HCT116 (cell line): Measurements from ENCODE around the gene SLC10A7. TPM values are rescaled to one million over a fixed set of nuclear protein-coding genes. Genes with fewer than 3 reads are reported as not detected.
A peak's percentile ranks its signal among the peaks of the same experiment; 100 is the strongest.

ENCODE experiments used
- ATAC-seq: fragments of 200-7000 bp; cut with Tn5 transposase; 2 replicates; pipeline ENCODE4 v1.9.1; 2020; ENCODE audit warnings: mild to moderate bottlenecking, moderate library complexity
- BruUV-seq: library from RNA; stranded (reverse); fragments of 400-500 nt; replicated peaks from 2 replicates; lab custom pipeline; 2021; lab: Mats Ljungman, UMichigan
- CTCF ChIA-PET: fragments of 300-600 bp; sonication (Branson Sonifier 250); formaldehyde crosslinking; loops from one replicate; lab custom pipeline; 2021; ENCODE audit warnings: antibody characterized with exemption; lab: Charles Lee
- POLR2A ChIA-PET: fragments of 300-600, 350-600 bp; sonication (Branson Sonifier 250); formaldehyde crosslinking; loops from one replicate; lab custom pipeline; 2021; ENCODE audit warnings: antibody characterized with exemption; lab: Charles Lee
- RAD21 ChIA-PET, 2 experiments: fragments of 300-600 bp; sonication (Branson Sonifier 250); formaldehyde crosslinking; loops; one replicate each; lab custom pipeline; 2023; ENCODE audit warnings: low total read pairs in 2 of 2; ENCODE audit not compliant: uncharacterized antibody in 2 of 2, unreplicated experiment in 2 of 2, low non-redundant PET in 1 of 2; lab: Charles Lee
- DNase-seq: peaks from one replicate; pipeline ENCODE4 v3.0.0-alpha.2; 2010; ENCODE audit warnings: low read depth, low spot score
- H2AFZ ChIP-seq: fragments of 200-600 bp; shearing (Covaris generic), sonication (generic); 2 replicates; pipeline ENCODE4 v1.6.1; 2017; ENCODE audit warnings: low read depth, mixed run types, mixed read lengths, antibody characterized with exemption, low read length; ENCODE audit not compliant: poor library complexity, severe bottlenecking
- H3K27ac ChIP-seq: 2 replicates; pipeline ENCODE4 v1.5.1; 2012; ENCODE audit warnings: low read depth, low read length
- H3K27me3 ChIP-seq: fragments of 200-600 bp; sonication (generic); 2 replicates; pipeline ENCODE4 v1.6.1; 2016; ENCODE audit warnings: mixed run types, low read length, mixed read lengths; ENCODE audit not compliant: insufficient read depth
- H3K36me3 ChIP-seq, 2 experiments: fragments of 200-500 bp in 1 of 2; fragments of 200-600 bp in 1 of 2; sonication (Bioruptor generic) in 1 of 2; sonication (generic) in 1 of 2; 2 replicates each; pipeline versions ENCODE4 v1.5.1 to v1.6.1; 2014 to 2016; ENCODE audit warnings: low read length in 2 of 2, inconsistent platforms in 1 of 2, mixed read lengths in 1 of 2, mixed run types in 1 of 2; ENCODE audit not compliant: insufficient read depth in 2 of 2, control insufficient read depth in 1 of 2
- H3K4me1 ChIP-seq, 2 experiments: fragments of 200-600 bp in 1 of 2; sonication (generic) in 1 of 2; 2 replicates each; pipeline versions ENCODE4 v1.5.1 to v1.6.1; 2012 to 2017; ENCODE audit warnings: low read length in 2 of 2, inconsistent platforms in 1 of 2, mild to moderate bottlenecking in 1 of 2, mixed read lengths in 1 of 2, mixed run types in 1 of 2, moderate library complexity in 1 of 2; ENCODE audit not compliant: insufficient read depth in 2 of 2, control insufficient read depth in 1 of 2
- H3K4me2 ChIP-seq: fragments of 200-600 bp; sonication (generic); 2 replicates; pipeline ENCODE4 v1.6.1; 2017; ENCODE audit warnings: mixed run types, low read length, mixed read lengths
- H3K4me3 ChIP-seq, 2 experiments: fragments of 200-600 bp in 1 of 2; sonication (generic) in 1 of 2; replicated peaks in 1 of 2; 2 replicates each; pipeline ENCODE4 v1.5.1; 2011 to 2016; ENCODE audit warnings: low read length in 2 of 2, control low read depth in 1 of 2, low read depth in 1 of 2, mild to moderate bottlenecking in 1 of 2, mixed read lengths in 1 of 2, mixed run types in 1 of 2
- H3K79me2 ChIP-seq: fragments of 200-600 bp; sonication (generic); 2 replicates; pipeline ENCODE4 v1.6.1; 2017; ENCODE audit warnings: mild to moderate bottlenecking, mixed run types, low read length, moderate library complexity, mixed read lengths; ENCODE audit not compliant: insufficient read depth
- H3K9ac ChIP-seq: fragments of 200-600 bp; sonication (generic); 2 replicates; pipeline ENCODE4 v1.6.1; 2016; ENCODE audit warnings: low read length, mixed read lengths
- H3K9me2 ChIP-seq: fragments of 200-600 bp; sonication (generic), shearing (Covaris generic); 2 replicates; pipeline ENCODE4 v1.6.1; 2017; ENCODE audit warnings: mixed run types, mild to moderate bottlenecking, moderate library complexity; ENCODE audit not compliant: insufficient read depth
- H3K9me3 ChIP-seq, 2 experiments: fragments of 200-500 bp in 1 of 2; fragments of 200-600 bp in 1 of 2; sonication (Bioruptor generic) in 1 of 2; sonication (generic) in 1 of 2; 2 replicates each; pipeline ENCODE4 v1.6.1; 2014 to 2017; ENCODE audit warnings: low read length in 2 of 2, mixed read lengths in 2 of 2, inconsistent platforms in 1 of 2, low read depth in 1 of 2, mild to moderate bottlenecking in 1 of 2, mixed run types in 1 of 2, moderate library complexity in 1 of 2; ENCODE audit not compliant: control insufficient read depth in 1 of 2, insufficient read depth in 1 of 2
- H4K20me1 ChIP-seq: fragments of 200-600 bp; sonication (generic), shearing (Covaris generic); 2 replicates; pipeline ENCODE4 v1.6.1; 2017; ENCODE audit warnings: mixed run types, mild to moderate bottlenecking, moderate library complexity; ENCODE audit not compliant: insufficient read depth
- CEBPB ChIP-seq: IDR thresholded peaks from 2 replicates; pipeline ENCODE4 v1.6.1; 2012; ENCODE audit warnings: low read depth
- CTCF ChIP-seq, 3 experiments: fragments of 200-600 bp in 1 of 3; sonication (generic) in 1 of 3; IDR thresholded peaks in 2 of 3; conservative IDR thresholded peaks in 1 of 3; 2 replicates each; pipeline ENCODE4 v1.5.1; 2012 to 2017; ENCODE audit warnings: low read depth in 2 of 3, low read length in 2 of 3, antibody characterized with exemption in 1 of 3, borderline replicate concordance in 1 of 3, control low read depth in 1 of 3, mild to moderate bottlenecking in 1 of 3, mixed read lengths in 1 of 3, mixed run types in 1 of 3, moderate library complexity in 1 of 3; ENCODE audit not compliant: insufficient read depth in 1 of 3
- ELF1 ChIP-seq: IDR thresholded peaks from 2 replicates; pipeline ENCODE4 v1.6.1; 2012; ENCODE audit warnings: low read depth, borderline replicate concordance
- POLR2A ChIP-seq: IDR thresholded peaks from 2 replicates; pipeline ENCODE4 v1.7.0; 2011; ENCODE audit warnings: borderline replicate concordance; ENCODE audit not compliant: insufficient read depth, insufficient read length; ENCODE audit errors: extremely low read depth
- RAD21 ChIP-seq: IDR thresholded peaks from 2 replicates; pipeline ENCODE4 v1.6.1; 2012; ENCODE audit warnings: low read depth, mild to moderate bottlenecking
- SP1 ChIP-seq: IDR thresholded peaks from 2 replicates; pipeline ENCODE4 v1.6.1; 2012; ENCODE audit warnings: low read depth
- ZBTB33 ChIP-seq: IDR thresholded peaks from 2 replicates; pipeline ENCODE4 v1.6.1; 2011; ENCODE audit warnings: mild to moderate bottlenecking, low read length, moderate library complexity; ENCODE audit not compliant: insufficient replicate concordance; ENCODE audit errors: extremely low read depth
- ZNF274 ChIP-seq: fragments of 200-500 bp; sonication (Bioruptor generic); IDR thresholded peaks from 2 replicates; pipeline ENCODE4 v1.6.1; 2014; ENCODE audit warnings: mild to moderate bottlenecking, low read depth, low read length, inconsistent platforms
- intact Hi-C: fragments of 100-400 bp; cut with micrococcal nuclease; formaldehyde crosslinking; loops from 2 replicates; pipeline ENCODE4 v1.10.0; 2022
- total RNA-seq: library from RNA; stranded (reverse); gene quantifications from one replicate; pipeline ENCODE4 v1.2.1, GENCODE V29; 2021; ENCODE audit not compliant: unreplicated experiment

Gene SLC10A7
- total RNA-seq, 1 experiment from 2014 or later, result 5.5 TPM

- peak overlapping the region; percentile 44 for H2AFZ ChIP-seq
- ChIA-PET RAD21 (interaction anchor here in 1 of 2 experiments (0.6 kb wide), 1 partner anchor 551 kb away, joined by 3 read pairs; no protein-coding TSS in a partner anchor), CTCF (no interaction called here), POLR2A (no interaction called here)
- H3K9me3 ChIP-seq, result no peaks in the 10 kb centered on the region
- H3K9ac ChIP-seq, result no peak overlapping the region
- no peak overlapping the region for H3K4me2 ChIP-seq
- intact Hi-C loops, result no loop called here
- no peak for DNase-seq
- H3K9me2 ChIP-seq, result no peaks in the 10 kb centered on the region
- H3K27ac ChIP-seq, result no peak overlapping the region
- peak; percentile 89 for ATAC-seq
- no peaks in the 10 kb centered on the region for H3K36me3 ChIP-seq
- H3K4me1 ChIP-seq, result no peaks in the 10 kb centered on the region
- H3K79me2 ChIP-seq, result no peaks in the 10 kb centered on the region
- H3K27me3 ChIP-seq, result no peaks in the 10 kb centered on the region; the same call in 1 of the 2 replicates
- no peak overlapping the region for H3K4me3 ChIP-seq
- BruUV-seq, result no TSS peak
- TF ChIP-seq RAD21 (peak; percentile 47), CEBPB (no peak), POLR2A (no peak), ZBTB33 (no peak), CTCF (IDR thresholded peaks at IDR 0.05 in 2 of 3, conservative IDR thresholded peaks at IDR 0.05 in 1 of 3; ENCODE audit: borderline replicate concordance in 1 of 3, insufficient read depth in 1 of 3, low read depth in 2 of 3, low read length in 2 of 3) (peak in 2 of 3 experiments; percentile 54 to 61; a peak in 4 of 6 replicates), SP1 (no peak), ELF1 (no peak), ZNF274 (no peak)
- H4K20me1 ChIP-seq, result no peaks in the 10 kb centered on the region
Observed at GRCh38 chr4:146545102-146545501, 23.4 kb upstream of the SLC10A7 start.
